ENCODE data around the gene CAMK1G. TPM values are rescaled to one million over a fixed set of nuclear protein-coding genes. Genes with fewer than 3 reads are reported as not detected.

CAMK1G gene
- total RNA-seq, 1 donor from 2014 or later: 3.8 TPM

DNA sequence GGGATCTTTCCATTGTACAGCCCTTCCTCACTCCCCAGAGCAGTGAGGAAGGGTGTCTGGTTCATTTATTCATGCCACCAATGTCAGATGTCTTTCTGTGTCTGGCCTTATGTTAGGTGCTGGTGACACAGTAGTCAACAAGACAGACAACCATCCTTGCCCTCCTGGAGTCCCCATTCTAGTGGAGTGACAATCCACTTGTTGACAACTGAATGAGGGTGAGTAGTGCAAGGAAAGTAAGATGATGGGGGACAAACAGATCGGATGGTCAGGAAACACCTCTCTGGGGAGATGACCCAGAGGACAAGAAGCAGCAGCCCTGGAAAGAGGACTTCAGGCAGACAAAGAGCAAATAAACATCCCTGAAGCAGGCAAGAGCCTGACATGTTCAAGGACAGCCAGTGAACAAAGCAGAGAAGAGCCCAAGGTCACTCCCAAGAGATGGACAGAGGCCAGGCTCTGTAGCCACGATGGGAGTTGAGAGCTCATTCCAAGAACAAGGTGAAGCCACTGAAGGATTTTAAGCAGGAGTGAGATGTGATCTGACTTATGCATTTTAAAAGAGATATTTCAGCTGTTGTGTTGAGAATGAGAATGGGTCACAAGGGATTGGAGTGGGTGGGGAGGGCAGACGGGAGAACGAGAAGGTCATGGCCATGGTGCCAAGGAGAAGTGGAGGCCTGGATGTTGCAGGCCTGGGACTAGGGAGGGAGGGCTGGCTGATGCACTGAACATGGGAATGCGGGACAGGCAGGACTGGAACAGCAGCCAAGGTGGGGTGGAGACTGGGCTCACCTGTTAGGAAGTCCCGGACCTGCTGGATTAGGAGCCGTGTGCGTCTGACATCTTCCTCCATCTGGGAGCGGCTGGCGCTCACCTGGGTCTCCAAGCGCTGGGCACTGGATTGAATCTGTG, 38.5 kb downstream of the CAMK1G start:
- H3K27me3 Mint-ChIP-seq (ENCODE audit: low read depth): peaks cover 10% of the 10 kb centered on the region
- H3K9me3 Mint-ChIP-seq: no peaks in the 10 kb centered on the region
- no peak overlapping the region for H3K4me3 Mint-ChIP-seq
- H3K27ac Mint-ChIP-seq: no peak overlapping the region
- H3K36me3 Mint-ChIP-seq: peaks cover 4% of the 10 kb centered on the region
- no peak for TF ChIP-seq CTCF (IDR thresholded peaks at IDR 0.05; ENCODE audit: unreplicated experiment)
- DNase-seq (ENCODE audit: low spot score in 2 of 2, unreplicated experiment in 2 of 2): no peak
- peaks cover 21% of the 10 kb centered on the region for H3K4me1 Mint-ChIP-seq

DNA sequence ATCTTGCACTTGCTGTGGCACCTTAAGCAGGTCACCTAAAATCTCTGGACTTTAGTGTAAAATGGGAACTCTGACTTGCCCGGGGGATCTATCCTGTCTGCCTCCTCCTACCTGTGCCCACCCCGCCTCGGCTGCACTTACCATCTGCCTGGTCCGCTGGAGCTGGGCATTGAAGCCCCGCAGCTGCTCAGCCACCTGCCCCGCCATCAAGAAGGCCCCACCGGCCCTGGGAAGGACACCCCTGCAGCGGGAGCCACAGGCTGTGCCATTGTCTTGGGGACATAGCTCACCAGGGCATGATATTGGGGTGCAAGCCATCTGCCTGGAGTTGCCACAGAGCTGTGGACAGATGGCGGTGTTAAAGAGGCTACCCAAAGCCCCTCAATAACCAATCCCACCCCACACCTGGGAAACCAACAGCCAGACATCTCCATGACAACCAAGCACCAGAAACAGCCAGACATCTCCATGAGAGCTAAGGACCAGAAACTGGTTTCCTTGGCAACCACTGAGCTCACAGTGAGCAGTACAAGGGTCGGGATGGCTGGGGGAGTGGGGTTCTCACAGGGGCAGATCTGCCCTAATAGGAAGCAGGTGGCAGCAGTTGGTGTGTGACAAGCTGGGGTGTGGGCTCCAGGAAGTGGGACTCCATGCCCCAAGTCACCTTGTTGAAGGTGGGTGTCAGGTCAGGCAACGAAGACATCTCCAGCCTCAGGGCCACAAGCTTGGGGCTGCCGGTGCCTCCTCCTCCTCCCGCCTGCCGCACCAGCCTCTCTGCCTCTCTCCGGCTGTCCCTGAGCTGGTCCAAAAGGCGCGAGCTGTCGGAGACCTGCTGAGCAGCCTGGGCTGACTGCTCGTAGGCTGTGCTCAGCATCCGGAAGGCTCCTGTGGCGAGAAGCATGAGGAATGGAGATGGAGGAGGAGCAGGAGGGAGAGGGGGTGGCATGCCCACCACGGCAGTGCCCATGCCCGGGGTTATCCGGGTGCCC, 39.6 kb downstream of the CAMK1G start:
- TF ChIP-seq CTCF (IDR thresholded peaks at IDR 0.05; ENCODE audit: unreplicated experiment): no peak
- H3K9me3 Mint-ChIP-seq: no peaks in the 10 kb centered on the region
- no peaks in the 10 kb centered on the region for H3K36me3 Mint-ChIP-seq
- DNase-seq (ENCODE audit: low spot score in 2 of 2, unreplicated experiment in 2 of 2): no peak
- H3K27me3 Mint-ChIP-seq (ENCODE audit: low read depth): peaks cover 13% of the 10 kb centered on the region
- H3K4me3 Mint-ChIP-seq: no peak overlapping the region
- H3K4me1 Mint-ChIP-seq: peaks cover 23% of the 10 kb centered on the region
- no peak overlapping the region for H3K27ac Mint-ChIP-seq

GRCh38 chr1:209624558-209625549, 41.3 kb downstream of the CAMK1G start:
- Mint-ChIP-seq H3K27me3 (ENCODE audit: low read depth) (peaks cover 18% of the 10 kb centered on the region), H3K36me3 (no peaks in the 10 kb centered on the region), H3K4me1 (peaks cover 23% of the 10 kb centered on the region), H3K27ac (no peak overlapping the region), H3K4me3 (no peak overlapping the region), H3K9me3 (no peaks in the 10 kb centered on the region)
- no peak for DNase-seq (ENCODE audit: low spot score in 2 of 2, unreplicated experiment in 2 of 2)
- no peak for TF ChIP-seq CTCF (IDR thresholded peaks at IDR 0.05; ENCODE audit: unreplicated experiment)

DNA sequence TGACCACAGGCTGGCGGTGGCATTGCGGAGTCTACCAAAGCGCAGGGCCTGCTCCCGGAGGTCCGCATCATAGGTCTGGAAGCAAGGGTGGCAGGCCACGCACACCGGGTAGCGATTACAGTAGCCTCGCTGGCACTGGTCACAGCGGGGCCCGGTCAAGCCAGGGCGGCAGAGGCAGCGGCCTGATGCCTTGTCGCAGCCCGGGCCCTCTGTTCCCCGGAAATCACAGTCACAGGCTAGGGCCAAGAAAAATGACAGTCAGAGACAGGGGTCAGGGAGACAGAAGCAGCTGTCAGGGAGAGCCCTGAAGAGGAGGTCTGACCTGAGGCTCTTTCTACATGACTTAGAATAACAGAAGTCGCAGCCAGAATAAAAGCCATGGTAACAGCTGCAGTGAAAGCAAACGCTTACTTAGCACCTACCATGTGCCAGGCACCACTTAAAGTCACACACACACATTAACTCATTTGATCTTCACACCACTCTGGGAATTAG, 42.3 kb downstream of the CAMK1G start:
- no peaks in the 10 kb centered on the region for H3K36me3 Mint-ChIP-seq
- no peaks in the 10 kb centered on the region for H3K9me3 Mint-ChIP-seq
- H3K4me3 Mint-ChIP-seq: no peak overlapping the region
- no peak overlapping the region for H3K27ac Mint-ChIP-seq
- H3K27me3 Mint-ChIP-seq (ENCODE audit: low read depth): peaks cover 18% of the 10 kb centered on the region
- H3K4me1 Mint-ChIP-seq: peaks cover 13% of the 10 kb centered on the region
- TF ChIP-seq CTCF (IDR thresholded peaks at IDR 0.05; ENCODE audit: unreplicated experiment): no peak
- no peak for DNase-seq (ENCODE audit: low spot score in 2 of 2, unreplicated experiment in 2 of 2)
